ENCODE measurements around the gene STAG2.

- no peak for TF ChIP-seq CTCF (IDR thresholded peaks at IDR 0.05 in 4 of 5, conservative IDR thresholded peaks at IDR 0.05 in 1 of 5)
- TF ChIP-seq POLR2A (IDR thresholded peaks at IDR 0.05), result no peak
Measured at GRCh38 chrX:123975180-123975579, 13.7 kb downstream of the STAG2 start.

All from gastrocnemius medialis (tissue), 4 donors.